Measurements from ENCODE around the gene GFRAL.
"Not testable (repeated sequence)": the region's sequence is repeated elsewhere in the genome, so short reads cannot be mapped to it uniquely, and the experiment has no call there.

Gene GFRAL, protein sequence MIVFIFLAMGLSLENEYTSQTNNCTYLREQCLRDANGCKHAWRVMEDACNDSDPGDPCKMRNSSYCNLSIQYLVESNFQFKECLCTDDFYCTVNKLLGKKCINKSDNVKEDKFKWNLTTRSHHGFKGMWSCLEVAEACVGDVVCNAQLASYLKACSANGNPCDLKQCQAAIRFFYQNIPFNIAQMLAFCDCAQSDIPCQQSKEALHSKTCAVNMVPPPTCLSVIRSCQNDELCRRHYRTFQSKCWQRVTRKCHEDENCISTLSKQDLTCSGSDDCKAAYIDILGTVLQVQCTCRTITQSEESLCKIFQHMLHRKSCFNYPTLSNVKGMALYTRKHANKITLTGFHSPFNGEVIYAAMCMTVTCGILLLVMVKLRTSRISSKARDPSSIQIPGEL

DNA sequence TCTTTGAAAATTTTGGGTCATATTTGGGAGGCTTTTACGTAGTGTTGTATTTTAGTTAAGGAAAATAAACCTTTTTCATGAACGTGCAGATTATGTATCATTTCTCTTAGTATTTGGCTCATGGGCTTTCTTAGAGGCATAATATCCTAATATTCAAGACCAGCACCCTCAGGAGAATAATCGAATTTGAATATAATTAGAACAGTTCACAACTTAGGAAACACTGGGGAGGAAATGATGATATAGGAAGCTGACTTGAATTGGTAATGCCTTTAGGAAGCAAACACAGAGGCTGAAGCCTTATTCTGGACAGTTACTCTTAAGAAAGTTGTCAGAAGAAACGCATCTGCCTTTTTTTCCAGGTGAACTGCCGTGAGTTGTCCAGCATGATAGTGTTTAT is at the start of gene GFRAL:
Gene GFRAL, plus strand, starts transcription at position 301 of the 400 bp plus-strand sequence. Its CDS starts 86 bp downstream, at position 387.
- H3K4me1 ChIP-seq (ENCODE audit: control insufficient read depth in 1 of 2, insufficient read depth in 2 of 2, low read length in 2 of 2), result no peaks in the 10 kb centered on the region
- no peak within 1 kb of the TSS for H3K4me3 ChIP-seq (ENCODE audit: low read depth in 1 of 2, low read length in 2 of 2)
- no peaks in the 10 kb centered on the region for H3K9me3 ChIP-seq (ENCODE audit: control insufficient read depth in 1 of 2, low read length in 2 of 2)
- H3K9ac ChIP-seq (ENCODE audit: low read depth in 1 of 2, low read length in 2 of 2), result no peak within 1 kb of the TSS
- H3K27ac ChIP-seq (ENCODE audit: low read depth, low read length), result no peak within 1 kb of the TSS
- H3K27me3 ChIP-seq (ENCODE audit: control insufficient read depth in 1 of 2, insufficient read depth in 2 of 2, low read length in 2 of 2), result no peaks in the 10 kb centered on the region
- H3K36me3 ChIP-seq (ENCODE audit: control insufficient read depth in 1 of 2, insufficient read depth in 2 of 2, low read length in 2 of 2), result no peaks in the 10 kb centered on the region

DNA sequence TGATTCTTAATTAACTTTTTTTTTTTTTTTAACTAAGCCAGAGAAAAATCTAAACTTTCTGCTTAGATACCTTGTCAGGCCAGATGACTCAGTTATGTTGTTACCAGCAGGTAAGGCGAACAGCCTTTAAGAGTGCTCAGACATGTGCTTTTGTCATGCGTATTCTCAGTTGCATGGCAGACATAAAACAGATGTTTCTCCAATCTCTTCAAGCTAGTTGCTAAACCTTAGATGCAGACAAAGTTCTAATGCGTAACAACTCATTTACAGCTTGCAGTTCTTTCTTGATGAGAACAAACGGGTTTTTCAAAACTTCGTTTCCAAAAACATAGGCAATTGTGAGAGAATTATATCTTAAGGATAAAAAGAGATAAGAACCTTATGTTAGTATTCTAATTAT is 49.6 kb upstream of the GFRAL start:
- Histone ChIP-seq H3K27ac (ENCODE audit: low read depth, low read length) (no peak overlapping the region), H3K27me3 (ENCODE audit: control insufficient read depth in 1 of 2, insufficient read depth in 2 of 2, low read length in 2 of 2) (no peaks in the 10 kb centered on the region), H3K4me1 (ENCODE audit: control insufficient read depth in 1 of 2, insufficient read depth in 2 of 2, low read length in 2 of 2) (no peaks in the 10 kb centered on the region), H3K9me3 (ENCODE audit: control insufficient read depth in 1 of 2, low read length in 2 of 2) (no peaks in the 10 kb centered on the region), H3K4me3 (ENCODE audit: low read depth in 1 of 2, low read length in 2 of 2) (no peak overlapping the region), H3K9ac (ENCODE audit: low read depth in 1 of 2, low read length in 2 of 2) (no peak overlapping the region), H3K36me3 (ENCODE audit: control insufficient read depth in 1 of 2, insufficient read depth in 2 of 2, low read length in 2 of 2) (no peaks in the 10 kb centered on the region)

DNA sequence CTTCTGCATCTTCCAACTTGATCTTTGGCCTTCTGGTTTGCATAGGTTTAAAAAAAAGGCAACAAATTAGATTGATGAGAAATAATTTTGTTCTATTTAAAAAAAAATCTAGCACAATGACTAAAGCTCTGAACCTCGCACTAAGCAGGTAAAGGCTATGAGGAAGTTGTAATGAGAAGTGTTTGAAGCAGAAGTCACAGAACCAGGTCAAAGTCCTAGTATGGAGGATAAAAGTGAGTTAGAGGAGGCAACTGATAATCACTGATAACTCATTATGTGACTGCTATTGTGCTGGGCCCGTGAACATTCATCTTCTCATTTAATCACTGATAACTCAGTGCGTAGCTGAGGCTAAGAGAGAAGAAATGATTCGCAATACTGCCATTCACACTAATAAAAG is 46.1 kb upstream of the GFRAL start:
- H3K27ac ChIP-seq (ENCODE audit: low read depth, low read length), result no peak overlapping the region
- no peak overlapping the region for H3K4me3 ChIP-seq (ENCODE audit: low read depth in 1 of 2, low read length in 2 of 2)
- no peaks in the 10 kb centered on the region for H3K4me1 ChIP-seq (ENCODE audit: control insufficient read depth in 1 of 2, insufficient read depth in 2 of 2, low read length in 2 of 2)
- H3K9ac ChIP-seq (ENCODE audit: low read depth in 1 of 2, low read length in 2 of 2), result no peak overlapping the region
- no peaks in the 10 kb centered on the region for H3K27me3 ChIP-seq (ENCODE audit: control insufficient read depth in 1 of 2, insufficient read depth in 2 of 2, low read length in 2 of 2)
- H3K36me3 ChIP-seq (ENCODE audit: control insufficient read depth in 1 of 2, insufficient read depth in 2 of 2, low read length in 2 of 2), result no peaks in the 10 kb centered on the region
- no peaks in the 10 kb centered on the region for H3K9me3 ChIP-seq (ENCODE audit: control insufficient read depth in 1 of 2, low read length in 2 of 2)

DNA sequence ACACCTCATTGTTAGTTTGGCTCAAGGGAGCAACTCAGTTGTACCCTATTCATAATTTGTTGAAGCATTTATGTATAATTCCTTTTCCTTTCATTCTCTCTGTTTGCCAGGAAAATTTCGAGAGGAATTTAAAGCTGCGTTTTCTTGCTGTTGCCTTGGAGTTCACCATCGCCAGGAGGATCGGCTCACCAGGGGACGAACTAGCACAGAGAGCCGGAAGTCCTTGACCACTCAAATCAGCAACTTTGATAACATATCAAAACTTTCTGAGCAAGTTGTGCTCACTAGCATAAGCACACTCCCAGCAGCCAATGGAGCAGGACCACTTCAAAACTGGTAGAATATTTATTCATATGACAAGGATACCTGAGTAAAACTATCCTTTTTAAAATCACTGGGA is 45.2 kb upstream of the GFRAL start:
- no peak overlapping the region for H3K4me3 ChIP-seq (ENCODE audit: low read depth in 1 of 2, low read length in 2 of 2)
- H3K27me3 ChIP-seq (ENCODE audit: control insufficient read depth in 1 of 2, insufficient read depth in 2 of 2, low read length in 2 of 2), result no peaks in the 10 kb centered on the region
- no peaks in the 10 kb centered on the region for H3K4me1 ChIP-seq (ENCODE audit: control insufficient read depth in 1 of 2, insufficient read depth in 2 of 2, low read length in 2 of 2)
- H3K9ac ChIP-seq (ENCODE audit: low read depth in 1 of 2, low read length in 2 of 2), result no peak overlapping the region
- no peak overlapping the region for H3K27ac ChIP-seq (ENCODE audit: low read depth, low read length)
- H3K36me3 ChIP-seq (ENCODE audit: control insufficient read depth in 1 of 2, insufficient read depth in 2 of 2, low read length in 2 of 2), result no peaks in the 10 kb centered on the region
- H3K9me3 ChIP-seq (ENCODE audit: control insufficient read depth in 1 of 2, low read length in 2 of 2), result no peaks in the 10 kb centered on the region

DNA sequence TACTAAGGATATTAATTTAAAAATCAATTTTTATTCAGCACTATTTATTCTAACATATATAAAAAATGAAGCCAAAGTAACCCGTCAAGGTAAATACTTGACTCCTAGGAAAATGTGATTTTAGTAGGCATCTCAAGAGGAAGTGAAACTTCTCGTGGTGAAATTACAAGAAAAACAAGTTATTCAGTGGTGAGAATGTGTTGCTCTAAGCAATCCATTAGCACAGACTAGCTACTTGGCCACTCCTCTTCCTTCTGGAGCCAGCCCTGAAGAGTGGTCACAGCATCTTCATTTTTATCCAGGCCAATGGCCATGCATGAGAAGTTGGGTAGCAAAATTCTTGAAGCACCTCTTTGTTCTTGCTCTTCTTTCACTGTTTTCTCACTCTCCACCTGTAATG is 40.4 kb upstream of the GFRAL start:
- H3K9me3 ChIP-seq (ENCODE audit: control insufficient read depth in 1 of 2, low read length in 2 of 2), result no peaks in the 10 kb centered on the region
- H3K27ac ChIP-seq (ENCODE audit: low read depth, low read length), result no peak overlapping the region
- no peak overlapping the region for H3K4me3 ChIP-seq (ENCODE audit: low read depth in 1 of 2, low read length in 2 of 2)
- H3K4me1 ChIP-seq (ENCODE audit: control insufficient read depth in 1 of 2, insufficient read depth in 2 of 2, low read length in 2 of 2), result no peaks in the 10 kb centered on the region
- H3K36me3 ChIP-seq (ENCODE audit: control insufficient read depth in 1 of 2, insufficient read depth in 2 of 2, low read length in 2 of 2), result no peaks in the 10 kb centered on the region
- no peaks in the 10 kb centered on the region for H3K27me3 ChIP-seq (ENCODE audit: control insufficient read depth in 1 of 2, insufficient read depth in 2 of 2, low read length in 2 of 2)
- no peak overlapping the region for H3K9ac ChIP-seq (ENCODE audit: low read depth in 1 of 2, low read length in 2 of 2)

DNA sequence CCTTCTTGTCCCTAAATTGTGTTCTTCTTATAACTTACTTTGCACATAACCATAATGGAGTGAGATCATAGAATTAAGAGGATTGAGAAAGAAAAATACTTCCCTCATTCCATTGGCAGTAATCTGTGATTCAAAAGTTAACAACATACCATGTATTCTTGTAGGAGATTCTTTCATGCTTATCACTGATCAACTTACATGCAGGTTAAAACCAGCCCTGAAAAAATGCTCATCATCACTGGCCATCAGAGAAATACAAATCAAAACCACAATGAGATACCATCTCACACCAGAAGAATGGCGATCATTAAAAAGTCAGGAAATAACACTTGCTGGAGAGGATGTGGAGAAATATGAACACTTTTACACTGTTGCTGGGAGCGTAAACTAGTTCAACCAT is 36.5 kb upstream of the GFRAL start:
- Histone ChIP-seq H3K9ac (ENCODE audit: low read depth in 1 of 2, low read length in 2 of 2) (no peak overlapping the region), H3K9me3 (ENCODE audit: control insufficient read depth in 1 of 2, low read length in 2 of 2) (no peaks in the 10 kb centered on the region), H3K36me3 (ENCODE audit: control insufficient read depth in 1 of 2, insufficient read depth in 2 of 2, low read length in 2 of 2) (no peaks in the 10 kb centered on the region), H3K4me1 (ENCODE audit: control insufficient read depth in 1 of 2, insufficient read depth in 2 of 2, low read length in 2 of 2) (no peaks in the 10 kb centered on the region), H3K27me3 (ENCODE audit: control insufficient read depth in 1 of 2, insufficient read depth in 2 of 2, low read length in 2 of 2) (no peaks in the 10 kb centered on the region), H3K4me3 (ENCODE audit: low read depth in 1 of 2, low read length in 2 of 2) (no peak overlapping the region), H3K27ac (ENCODE audit: low read depth, low read length) (no peak overlapping the region)

DNA sequence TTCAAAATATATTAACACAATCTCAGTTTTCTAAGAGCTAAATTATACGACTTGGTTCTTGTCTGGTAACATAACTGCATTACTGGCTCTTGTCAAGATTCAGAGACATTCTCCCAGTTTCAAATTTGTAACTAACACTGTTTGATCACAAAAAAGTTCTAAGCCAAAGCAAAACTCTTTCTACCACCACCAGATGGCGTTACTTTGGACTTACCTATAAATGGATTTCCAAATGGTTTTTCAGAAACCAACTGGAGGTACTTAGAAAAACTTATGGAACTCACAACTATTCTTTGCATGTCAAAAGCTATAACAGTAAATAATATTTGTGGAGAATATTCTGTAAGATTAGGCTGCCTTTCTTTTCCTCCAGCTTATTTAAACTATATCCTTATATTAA is 34.2 kb upstream of the GFRAL start:
- no peaks in the 10 kb centered on the region for H3K4me1 ChIP-seq (ENCODE audit: control insufficient read depth in 1 of 2, insufficient read depth in 2 of 2, low read length in 2 of 2)
- H3K4me3 ChIP-seq (ENCODE audit: low read depth in 1 of 2, low read length in 2 of 2), result no peak overlapping the region
- H3K9ac ChIP-seq (ENCODE audit: low read depth in 1 of 2, low read length in 2 of 2), result no peak overlapping the region
- H3K9me3 ChIP-seq (ENCODE audit: control insufficient read depth in 1 of 2, low read length in 2 of 2), result no peaks in the 10 kb centered on the region
- H3K36me3 ChIP-seq (ENCODE audit: control insufficient read depth in 1 of 2, insufficient read depth in 2 of 2, low read length in 2 of 2), result no peaks in the 10 kb centered on the region
- no peak overlapping the region for H3K27ac ChIP-seq (ENCODE audit: low read depth, low read length)
- H3K27me3 ChIP-seq (ENCODE audit: control insufficient read depth in 1 of 2, insufficient read depth in 2 of 2, low read length in 2 of 2), result no peaks in the 10 kb centered on the region

DNA sequence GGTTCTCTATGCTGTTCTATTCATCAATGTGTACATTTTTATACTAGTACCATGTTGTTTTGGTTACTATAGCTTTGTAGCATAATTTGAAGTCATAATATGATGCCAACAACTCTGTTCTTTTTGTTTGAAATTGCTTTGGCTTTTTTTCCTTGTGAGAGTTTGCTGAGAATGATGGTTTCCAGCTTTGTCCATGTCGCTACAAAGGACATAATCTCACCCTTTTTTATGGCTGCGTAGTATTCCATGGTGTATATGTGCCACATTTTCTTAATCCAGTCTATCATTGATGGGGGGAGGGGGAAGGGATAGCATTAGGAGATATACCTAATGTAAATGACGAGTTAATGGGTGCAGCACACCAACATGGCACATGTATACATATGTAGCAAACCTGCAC is 30.1 kb upstream of the GFRAL start:
- H3K4me1 ChIP-seq (ENCODE audit: control insufficient read depth in 1 of 2, insufficient read depth in 2 of 2, low read length in 2 of 2); H3K27ac ChIP-seq (ENCODE audit: low read depth, low read length); H3K36me3 ChIP-seq (ENCODE audit: control insufficient read depth in 1 of 2, insufficient read depth in 2 of 2, low read length in 2 of 2); H3K27me3 ChIP-seq (ENCODE audit: control insufficient read depth in 1 of 2, insufficient read depth in 2 of 2, low read length in 2 of 2); H3K9ac ChIP-seq (ENCODE audit: low read depth in 1 of 2, low read length in 2 of 2); H3K9me3 ChIP-seq (ENCODE audit: control insufficient read depth in 1 of 2, low read length in 2 of 2); H3K4me3 ChIP-seq (ENCODE audit: low read depth in 1 of 2, low read length in 2 of 2): not testable (repeated sequence)

DNA sequence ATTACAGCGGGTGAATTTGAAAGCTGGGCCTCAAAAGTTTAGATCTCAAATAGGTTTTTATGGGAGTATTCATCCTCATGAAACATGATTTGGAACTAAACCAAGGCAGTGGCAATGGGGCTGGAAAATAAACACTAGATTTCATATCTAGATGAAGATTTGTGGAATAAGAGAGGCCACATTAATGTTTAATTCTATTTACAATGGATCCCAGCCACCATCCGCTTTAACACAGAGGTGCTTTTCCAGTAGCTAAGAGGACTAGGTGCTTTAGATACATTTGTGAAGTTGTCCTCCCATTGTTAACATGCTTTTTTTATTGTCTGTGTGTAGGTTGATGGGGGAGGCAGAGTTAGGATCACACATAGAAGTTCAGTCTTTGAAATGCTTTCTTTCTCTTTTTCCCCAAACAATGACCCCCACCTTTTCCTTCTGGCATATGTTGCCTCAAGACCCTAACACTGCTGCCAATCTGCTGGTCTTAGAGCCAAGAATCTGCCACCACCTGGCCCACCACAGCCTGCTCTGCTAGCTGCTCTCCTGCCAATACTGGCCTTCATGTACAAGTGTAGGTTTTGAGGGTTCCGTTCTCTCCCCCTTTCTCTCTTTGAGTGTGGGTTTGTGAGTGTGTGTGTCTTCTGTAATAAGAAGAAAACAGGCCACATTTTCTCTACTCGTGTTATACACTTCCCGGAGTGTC is 27.8 kb upstream of the GFRAL start:
- Histone ChIP-seq H3K36me3 (ENCODE audit: control insufficient read depth in 1 of 2, insufficient read depth in 2 of 2, low read length in 2 of 2) (no peaks in the 10 kb centered on the region), H3K9me3 (ENCODE audit: control insufficient read depth in 1 of 2, low read length in 2 of 2) (no peaks in the 10 kb centered on the region), H3K9ac (ENCODE audit: low read depth in 1 of 2, low read length in 2 of 2) (no peak overlapping the region), H3K27me3 (ENCODE audit: control insufficient read depth in 1 of 2, insufficient read depth in 2 of 2, low read length in 2 of 2) (no peaks in the 10 kb centered on the region), H3K4me1 (ENCODE audit: control insufficient read depth in 1 of 2, insufficient read depth in 2 of 2, low read length in 2 of 2) (no peaks in the 10 kb centered on the region), H3K27ac (ENCODE audit: low read depth, low read length) (no peak overlapping the region), H3K4me3 (ENCODE audit: low read depth in 1 of 2, low read length in 2 of 2) (no peak overlapping the region)

DNA sequence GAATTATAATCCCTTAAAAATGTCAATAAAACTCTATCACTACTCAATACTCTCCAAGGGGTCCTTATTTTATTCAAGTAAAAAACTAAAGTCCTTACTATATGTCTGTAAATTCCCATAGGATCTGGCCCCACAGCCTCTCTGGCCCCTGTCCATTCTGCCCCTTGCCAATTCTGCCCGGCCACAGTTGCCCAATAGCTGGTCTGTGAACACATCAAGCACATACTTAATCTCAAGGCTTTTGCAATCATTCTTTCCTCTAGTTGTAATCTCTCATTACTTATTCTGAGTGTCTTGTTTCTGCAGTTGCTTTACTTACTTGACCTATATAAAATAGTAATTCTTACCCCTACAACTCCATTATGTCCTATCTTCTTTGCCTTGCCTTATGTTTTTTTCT is 22.5 kb upstream of the GFRAL start:
- H3K9ac ChIP-seq (ENCODE audit: low read depth in 1 of 2, low read length in 2 of 2), result no peak overlapping the region
- no peak overlapping the region for H3K27ac ChIP-seq (ENCODE audit: low read depth, low read length)
- no peaks in the 10 kb centered on the region for H3K9me3 ChIP-seq (ENCODE audit: control insufficient read depth in 1 of 2, low read length in 2 of 2)
- no peaks in the 10 kb centered on the region for H3K27me3 ChIP-seq (ENCODE audit: control insufficient read depth in 1 of 2, insufficient read depth in 2 of 2, low read length in 2 of 2)
- H3K4me1 ChIP-seq (ENCODE audit: control insufficient read depth in 1 of 2, insufficient read depth in 2 of 2, low read length in 2 of 2), result no peaks in the 10 kb centered on the region
- no peaks in the 10 kb centered on the region for H3K36me3 ChIP-seq (ENCODE audit: control insufficient read depth in 1 of 2, insufficient read depth in 2 of 2, low read length in 2 of 2)
- no peak overlapping the region for H3K4me3 ChIP-seq (ENCODE audit: low read depth in 1 of 2, low read length in 2 of 2)
